Fibroblast of pulmonary artery (primary cell): Measurements from ENCODE around the gene ARMC10.
"Not testable (repeated sequence)": the region's sequence is repeated elsewhere in the genome, so short reads cannot be mapped to it uniquely, and the experiment has no call there.

Source experiments
- DNase-seq: peaks from one replicate; pipeline ENCODE4 v3.0.0-alpha.2; 2010; ENCODE audit warnings: low read depth
- H3K4me3 ChIP-seq: replicated peaks from 2 replicates; pipeline ENCODE4 v1.5.1; 2011; ENCODE audit warnings: low read depth, mild to moderate bottlenecking, control low read depth, low read length, moderate library complexity
- TF ChIP-seq, protein P1 (sequence below): IDR thresholded peaks from 2 replicates; pipeline ENCODE4 v1.5.1; 2011; ENCODE audit warnings: mild to moderate bottlenecking, control low read depth, low read length, inconsistent platforms; ENCODE audit errors: missing control alignments

Gene ARMC10

DNA sequence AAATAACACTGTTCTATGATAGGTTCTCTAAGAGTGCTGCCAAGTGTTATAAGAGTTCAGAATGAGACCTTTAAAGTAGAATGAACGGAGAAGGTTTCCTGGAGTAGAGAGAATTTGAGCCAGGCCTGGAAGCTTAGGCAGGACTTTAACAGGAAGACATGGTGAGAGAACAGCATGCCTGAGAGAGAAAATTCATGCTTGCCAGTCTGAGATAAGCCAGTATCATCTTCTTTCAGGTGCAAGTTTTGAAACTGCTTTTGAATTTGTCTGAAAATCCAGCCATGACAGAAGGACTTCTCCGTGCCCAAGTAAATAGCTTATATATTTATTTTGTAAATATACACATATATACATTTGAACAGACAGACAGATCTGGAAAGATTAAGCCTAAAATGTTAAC, 22.1 kb downstream of the ARMC10 start:
- TF ChIP-seq, protein P1, sequence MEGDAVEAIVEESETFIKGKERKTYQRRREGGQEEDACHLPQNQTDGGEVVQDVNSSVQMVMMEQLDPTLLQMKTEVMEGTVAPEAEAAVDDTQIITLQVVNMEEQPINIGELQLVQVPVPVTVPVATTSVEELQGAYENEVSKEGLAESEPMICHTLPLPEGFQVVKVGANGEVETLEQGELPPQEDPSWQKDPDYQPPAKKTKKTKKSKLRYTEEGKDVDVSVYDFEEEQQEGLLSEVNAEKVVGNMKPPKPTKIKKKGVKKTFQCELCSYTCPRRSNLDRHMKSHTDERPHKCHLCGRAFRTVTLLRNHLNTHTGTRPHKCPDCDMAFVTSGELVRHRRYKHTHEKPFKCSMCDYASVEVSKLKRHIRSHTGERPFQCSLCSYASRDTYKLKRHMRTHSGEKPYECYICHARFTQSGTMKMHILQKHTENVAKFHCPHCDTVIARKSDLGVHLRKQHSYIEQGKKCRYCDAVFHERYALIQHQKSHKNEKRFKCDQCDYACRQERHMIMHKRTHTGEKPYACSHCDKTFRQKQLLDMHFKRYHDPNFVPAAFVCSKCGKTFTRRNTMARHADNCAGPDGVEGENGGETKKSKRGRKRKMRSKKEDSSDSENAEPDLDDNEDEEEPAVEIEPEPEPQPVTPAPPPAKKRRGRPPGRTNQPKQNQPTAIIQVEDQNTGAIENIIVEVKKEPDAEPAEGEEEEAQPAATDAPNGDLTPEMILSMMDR, result no peak
- DNase-seq, result no peak
- H3K4me3 ChIP-seq, result no peak overlapping the region

DNA sequence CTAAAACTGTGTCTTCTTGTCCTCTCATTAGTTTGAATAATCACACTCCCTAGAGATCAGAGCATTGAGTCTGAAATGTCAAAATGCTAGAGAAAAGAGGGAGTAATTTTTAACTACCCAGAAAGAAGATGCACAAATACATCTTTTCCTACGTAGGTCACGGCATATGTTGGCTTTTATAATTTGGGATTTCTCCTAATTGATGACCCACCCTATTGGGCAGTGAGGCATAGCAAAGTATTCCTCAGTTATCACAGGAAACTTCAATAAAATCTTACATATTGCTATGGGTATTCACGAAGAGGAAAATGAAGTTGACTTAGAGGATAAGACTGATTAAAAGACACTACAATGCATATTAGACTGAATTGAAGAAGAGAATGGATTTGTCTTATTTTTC, 25.4 kb downstream of the ARMC10 start:
- TF ChIP-seq, protein P1, result no peak
- no peak overlapping the region for H3K4me3 ChIP-seq
- DNase-seq, result no peak

DNA sequence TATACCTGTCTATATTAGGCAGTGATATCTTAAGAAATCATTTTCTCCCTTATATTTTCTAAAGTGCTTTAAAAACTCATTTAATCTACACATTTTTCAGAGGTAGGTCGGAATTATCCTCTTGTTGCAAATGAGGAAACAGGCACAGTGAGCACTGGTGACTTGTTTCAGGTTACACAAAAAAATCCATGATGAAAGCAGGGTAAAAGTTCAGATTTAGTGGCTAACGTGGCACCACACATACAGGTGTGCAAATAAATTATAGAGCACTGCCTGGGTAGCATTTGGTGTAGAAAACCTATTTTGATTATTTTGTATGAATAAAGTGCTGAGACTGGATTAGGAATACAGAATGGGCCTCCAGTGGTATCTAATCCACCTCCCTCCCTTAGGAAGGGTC, 26.6 kb downstream of the ARMC10 start:
- TF ChIP-seq, protein P1, result no peak
- H3K4me3 ChIP-seq, result no peak overlapping the region
- no peak for DNase-seq

DNA sequence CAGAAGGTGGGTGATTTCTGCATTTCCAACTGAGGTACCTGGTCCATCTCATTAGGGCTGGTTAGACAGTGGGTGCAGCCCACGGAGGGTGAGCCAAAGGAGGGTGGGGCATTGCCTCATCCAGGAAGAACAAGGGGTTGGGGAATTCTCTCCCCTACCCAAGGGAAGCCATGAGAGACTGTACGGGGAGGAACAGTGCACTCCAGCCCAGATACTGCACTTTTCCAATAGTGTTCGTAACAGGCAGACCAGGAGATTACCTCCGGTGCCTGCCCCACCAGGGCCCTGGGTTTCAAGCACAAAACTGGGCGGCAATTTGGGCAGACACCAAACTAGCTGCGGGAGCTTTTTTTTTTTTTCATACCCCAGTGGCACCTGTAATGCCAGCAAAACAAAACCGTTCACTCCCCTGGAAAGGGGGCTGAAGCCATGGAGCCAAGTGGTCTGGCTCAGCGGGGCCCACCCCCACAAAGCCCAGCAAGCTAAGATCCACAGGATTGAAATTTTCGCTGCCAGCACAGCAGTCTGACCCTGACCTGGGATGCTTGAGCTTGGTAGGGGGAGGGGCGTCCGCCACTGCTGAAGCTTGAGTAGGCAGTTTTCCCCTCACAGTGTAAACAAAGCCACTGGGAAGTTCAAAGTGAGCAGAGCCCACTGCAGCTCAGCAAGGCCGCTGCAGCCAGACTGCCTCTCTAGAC, 31.2 kb downstream of the ARMC10 start:
- TF ChIP-seq, protein P1, result no peak
- no peak overlapping the region for H3K4me3 ChIP-seq
- no peak for DNase-seq

DNA sequence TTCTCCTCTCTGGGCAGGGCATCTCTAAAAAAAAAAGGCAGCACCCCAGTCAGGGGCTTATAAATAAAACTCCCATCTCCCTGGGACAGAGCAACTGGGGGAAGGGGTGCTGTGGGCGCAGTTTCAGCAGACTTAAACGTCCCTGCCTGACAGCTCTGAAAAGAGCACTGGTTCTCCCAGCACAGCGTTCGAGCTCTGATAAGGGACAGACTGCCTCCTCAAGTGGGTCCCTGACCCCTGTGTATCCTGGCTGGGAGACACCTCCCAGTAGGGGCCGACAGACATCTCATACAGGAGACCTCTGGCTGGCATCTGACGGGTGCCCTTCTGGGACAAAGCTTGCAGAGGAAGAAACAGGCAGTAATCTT, 31.7 kb downstream of the ARMC10 start:
- H3K4me3 ChIP-seq, DNase-seq: not testable (repeated sequence)

DNA sequence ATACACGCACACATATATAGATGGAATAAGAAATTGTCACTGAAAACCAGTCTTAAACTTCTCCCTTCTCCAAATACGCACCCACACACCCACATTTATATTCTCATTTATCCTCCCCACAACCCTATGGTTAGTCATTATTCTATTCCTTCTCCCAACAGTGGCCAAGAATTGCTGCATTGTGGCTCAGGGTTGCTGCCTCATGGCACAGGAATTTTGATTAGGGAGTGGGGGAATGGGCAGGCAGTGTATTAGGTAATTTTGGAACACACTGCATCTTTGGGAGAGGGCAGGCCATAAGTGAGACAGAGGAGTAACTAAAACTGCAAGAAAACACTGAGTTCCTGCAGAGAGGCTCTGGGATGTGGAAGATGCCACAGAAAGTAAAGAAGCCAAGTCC, 38.2 kb downstream of the ARMC10 start:
- TF ChIP-seq, protein P1, result no peak
- DNase-seq, result peak; percentile 96
- no peak overlapping the region for H3K4me3 ChIP-seq

DNA sequence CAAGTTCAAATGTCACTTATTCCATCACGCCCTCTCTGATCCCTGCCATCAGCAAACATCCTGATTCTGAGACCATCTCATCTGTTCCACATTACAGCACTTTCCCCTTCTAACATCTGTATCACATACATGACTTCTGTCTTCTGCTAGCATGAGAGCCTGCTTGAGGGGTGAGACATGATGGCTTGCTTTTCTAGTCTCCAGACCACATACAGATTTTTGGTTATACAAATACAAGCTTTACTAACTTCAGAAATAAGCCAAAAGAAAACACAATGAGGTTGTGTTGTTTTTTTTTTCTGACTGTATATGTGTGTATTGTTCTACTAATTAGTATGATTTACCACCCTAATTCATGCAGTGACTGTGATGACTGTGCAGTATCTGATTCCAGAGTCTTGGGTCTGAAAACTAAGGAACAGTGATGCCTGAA, 39.7 kb downstream of the ARMC10 start:
- no peak overlapping the region for H3K4me3 ChIP-seq
- DNase-seq, result no peak
- TF ChIP-seq, protein P1, result no peak
